Sigmoid colon (tissue), 7 donors: ENCODE results near the gene JADE3. TPM values are rescaled to one million over a fixed set of nuclear protein-coding genes. Genes with fewer than 3 reads are reported as not detected.

Source experiments
- DNase-seq: peaks from one replicate; pipeline ENCODE4 v3.0.0-alpha.2; 2019
- H3K27ac ChIP-seq, 4 donors: fragments of 200-600 bp; sonication (generic); one replicate each; pipeline ENCODE4 v1.5.1; 2016 to 2019; ENCODE audit warnings: mild to moderate bottlenecking in 1 of 4
- H3K27me3 ChIP-seq, 3 donors: fragments of 200-600 bp; sonication (generic); one replicate each; pipeline ENCODE4 v1.5.1; 2019; ENCODE audit warnings: mild to moderate bottlenecking in 1 of 3
- H3K36me3 ChIP-seq, 4 donors: fragments of 200-600 bp; sonication (generic); one replicate each; pipeline ENCODE4 v1.5.1; 2016 to 2019
- H3K4me1 ChIP-seq, 4 donors: fragments of 200-600 bp; sonication (generic); one replicate each; pipeline ENCODE4 v1.5.1; 2017 to 2019
- H3K4me3 ChIP-seq, 4 donors: fragments of 200-600 bp; sonication (generic); one replicate each; pipeline ENCODE4 v1.5.1; 2017 to 2019; ENCODE audit warnings: mild to moderate bottlenecking in 2 of 4, moderate library complexity in 1 of 4
- H3K9me3 ChIP-seq, 4 donors: fragments of 200-600 bp in 3 of 4; sonication (generic) in 3 of 4; one replicate each; pipeline versions ENCODE4 v1.5.1 to v1.6.1; 2013 to 2019
- CTCF ChIP-seq, 4 experiments: fragments of 450-650 bp in 3 of 4; fragments of 200-600 bp in 1 of 4; IDR thresholded peaks; one replicate each; pipeline ENCODE4 v1.5.1; 2016 to 2019; ENCODE audit warnings: antibody characterized with exemption in 4 of 4, mild to moderate bottlenecking in 3 of 4, moderate library complexity in 2 of 4
- EP300 ChIP-seq, 4 donors: sonication (generic); formaldehyde crosslinking; IDR thresholded peaks; one replicate each; pipeline ENCODE4 v1.6.1; 2017; ENCODE audit warnings: antibody characterized with exemption in 4 of 4
- POLR2A ChIP-seq, 2 donors: fragments of 450-650 bp; IDR thresholded peaks; one replicate each; pipeline ENCODE4 v1.6.1; 2016; ENCODE audit warnings: antibody characterized with exemption in 2 of 2, mild to moderate bottlenecking in 2 of 2, moderate library complexity in 2 of 2
- POLR2AphosphoS5 ChIP-seq, 4 donors: sonication (generic); formaldehyde crosslinking; IDR thresholded peaks; one replicate each; pipeline ENCODE4 v1.6.1; 2017; ENCODE audit warnings: antibody characterized with exemption in 4 of 4
- WGBS, 2 donors: extraction: QIAGEN DNeasy Blood & Tissue Kit; methylation state at CpG; one replicate each; pipeline ENCODE4 v1.1.7; 2013; 5-methylcytosine and 5-hydroxymethylcytosine counted together
- intact Hi-C: fragments of 100-400 bp; cut with DNase I; formaldehyde crosslinking; loops from one replicate; pipeline ENCODE4 v1.15.1; 2023
- polyA plus RNA-seq, 3 donors: library from polyadenylated mRNA; stranded (reverse); fragments of 200-250 nt; gene quantifications; one replicate each; pipeline ENCODE4 v1.2.3, GENCODE V29; 2013
- total RNA-seq, 4 donors: library from RNA; depleted of rRNA; stranded (reverse); fragments of >200 nt; gene quantifications; one replicate each; pipeline ENCODE4 v1.1.0, GENCODE V29; 2016
- donor health status: healthy with polysubstance abuse.
- donor health status: Bipolar disorder and iron deficiency.
- donor health status: healthy.

Gene JADE3
- total and polyA plus RNA-seq, 7 donors = 0.60 to 7.8 (median 5.3) TPM

- Histone ChIP-seq H3K27ac (no peak overlapping the region), H3K4me3 (no peak overlapping the region), H3K27me3 (no peaks in the 10 kb centered on the region), H3K36me3 (no peaks in the 10 kb centered on the region), H3K4me1 (no peaks in the 10 kb centered on the region), H3K9me3 (no peaks in the 10 kb centered on the region)
- no peak for DNase-seq
- intact Hi-C loops = no loop called here
- TF ChIP-seq POLR2AphosphoS5 (IDR thresholded peaks at IDR 0.05) (no peak), POLR2A (IDR thresholded peaks at IDR 0.05) (no peak), CTCF (IDR thresholded peaks at IDR 0.05) (no peak), EP300 (IDR thresholded peaks at IDR 0.05) (no peak)
- 73 to 81% methylated on average over 2 of the region's 2 CpGs for WGBS, 2 donors
Observed at GRCh38 chrX:46873746-46874145, 38.5 kb upstream of the JADE3 start.

GRCh38 chrX:46876901-46877300 is 35.3 kb upstream of the JADE3 start:
- TF ChIP-seq EP300 (IDR thresholded peaks at IDR 0.05) (no peak), POLR2A (IDR thresholded peaks at IDR 0.05) (no peak), CTCF (IDR thresholded peaks at IDR 0.05) (no peak), POLR2AphosphoS5 (IDR thresholded peaks at IDR 0.05) (no peak)
- no peaks in the 10 kb centered on the region for H3K9me3 ChIP-seq

GRCh38 chrX:46882266-46882665 is 30.0 kb upstream of the JADE3 start:
- TF ChIP-seq POLR2AphosphoS5 (IDR thresholded peaks at IDR 0.05) (no peak), POLR2A (IDR thresholded peaks at IDR 0.05) (no peak)
- intact Hi-C loops = no loop called here
- DNase-seq = no peak
- 95 to 100% methylated on average over 1 of the region's 1 CpG for whole genome bisulfite sequencing, 2 donors
- no peak overlapping the region for H3K27ac ChIP-seq
- H3K27me3 ChIP-seq = no peaks in the 10 kb centered on the region
- H3K4me3 ChIP-seq = no peak overlapping the region
- no peaks in the 10 kb centered on the region for H3K9me3 ChIP-seq
- H3K36me3 ChIP-seq = no peaks in the 10 kb centered on the region
- H3K4me1 ChIP-seq = no peaks in the 10 kb centered on the region

More at GRCh38 chrX:46876901-46877300, 35.3 kb upstream of the JADE3 start:
- DNase-seq = no peak
- Histone ChIP-seq H3K27me3 (no peaks in the 10 kb centered on the region), H3K4me3 (no peak overlapping the region), H3K36me3 (no peaks in the 10 kb centered on the region), H3K4me1 (no peaks in the 10 kb centered on the region), H3K27ac (no peak overlapping the region)
- intact Hi-C loops = no loop called here

- no peaks in the 10 kb centered on the region for H3K9me3 ChIP-seq
- no peaks in the 10 kb centered on the region for H3K27me3 ChIP-seq
- WGBS, 2 donors = 82 to 97% methylated on average over 3 of the region's 3 CpGs
- intact Hi-C loops = no loop called here
- no peak for DNase-seq
- H3K36me3 ChIP-seq = no peaks in the 10 kb centered on the region
- no peaks in the 10 kb centered on the region for H3K4me1 ChIP-seq
- TF ChIP-seq POLR2AphosphoS5 (IDR thresholded peaks at IDR 0.05) = no peak
- TF ChIP-seq POLR2A (IDR thresholded peaks at IDR 0.05) = no peak
- no peak for TF ChIP-seq CTCF (IDR thresholded peaks at IDR 0.05)
- no peak for TF ChIP-seq EP300 (IDR thresholded peaks at IDR 0.05)
- H3K4me3 ChIP-seq = no peak overlapping the region
- no peak overlapping the region for H3K27ac ChIP-seq
Observed at GRCh38 chrX:46884799-46885198, 27.4 kb upstream of the JADE3 start.

GRCh38 chrX:46898207-46898606 is 14.0 kb upstream of the JADE3 start:
- intact Hi-C loops = no loop called here
- no peak overlapping the region for H3K27ac ChIP-seq
- H3K4me1 ChIP-seq = no peaks in the 10 kb centered on the region
- no peaks in the 10 kb centered on the region for H3K9me3 ChIP-seq
- no peaks in the 10 kb centered on the region for H3K36me3 ChIP-seq
- no peak for TF ChIP-seq CTCF (IDR thresholded peaks at IDR 0.05)
- no peak for TF ChIP-seq EP300 (IDR thresholded peaks at IDR 0.05)
- TF ChIP-seq POLR2AphosphoS5 (IDR thresholded peaks at IDR 0.05) = no peak
- no peak for TF ChIP-seq POLR2A (IDR thresholded peaks at IDR 0.05)
- no peaks in the 10 kb centered on the region for H3K27me3 ChIP-seq
- H3K4me3 ChIP-seq = no peak overlapping the region
- DNase-seq = no peak
